Activated CD4-positive, alpha-beta memory T cell treated with anti-CD3 and anti-CD28 coated beads for 36 hours (primary cell): Measurements from ENCODE around the gene PRKAR1A. TPM values are rescaled to one million over a fixed set of nuclear protein-coding genes. Genes with fewer than 3 reads are reported as not detected.
"Not testable (repeated sequence)": the region's sequence is repeated elsewhere in the genome, so short reads cannot be mapped to it uniquely, and the experiment has no call there.

Source experiments
- CTCF ChIA-PET: fragments of 350-600 bp; sonication (Branson Sonifier 250); formaldehyde crosslinking; loops from one replicate; lab custom pipeline; 2021; ENCODE audit warnings: antibody characterized with exemption, inconsistent platforms; lab: Charles Lee
- POLR2A ChIA-PET: fragments of 350-600 bp; sonication (Branson Sonifier 250); formaldehyde crosslinking; loops from one replicate; lab custom pipeline; 2021; ENCODE audit warnings: antibody characterized with exemption; lab: Charles Lee
- DNase-seq: peaks from one replicate; pipeline ENCODE4 v3.0.0-alpha.2; 2020
- H3K27ac Mint-ChIP-seq: one replicate; pipeline ENCODE4 v1.8.0; 2021; ENCODE audit warnings: mixed read lengths
- H3K27me3 Mint-ChIP-seq: one replicate; pipeline ENCODE4 v1.8.0; 2021; ENCODE audit warnings: mixed read lengths
- H3K36me3 Mint-ChIP-seq: one replicate; pipeline ENCODE4 v1.8.0; 2021; ENCODE audit warnings: mixed read lengths
- H3K4me1 Mint-ChIP-seq: one replicate; pipeline ENCODE4 v1.8.0; 2021; ENCODE audit warnings: low read depth, mixed read lengths
- H3K4me3 Mint-ChIP-seq: one replicate; pipeline ENCODE4 v1.8.0; 2021; ENCODE audit warnings: mild to moderate bottlenecking, mixed read lengths
- H3K9me3 Mint-ChIP-seq: one replicate; pipeline ENCODE4 v1.8.0; 2021; ENCODE audit warnings: mixed read lengths
- intact Hi-C: fragments of 100-400 bp; cut with micrococcal nuclease; formaldehyde crosslinking; loops from one replicate; pipeline ENCODE4 v1.15.1; 2023
- total RNA-seq, 2 experiments: library from RNA; stranded (reverse); gene quantifications; one replicate each; pipeline ENCODE4 v1.2.3, GENCODE V29; 2021

The PRKAR1A gene
- total RNA-seq, 2 experiments from 2014 or later, result 221 to 229 TPM

- H3K27me3 Mint-ChIP-seq, H3K9me3 Mint-ChIP-seq, H3K4me1 Mint-ChIP-seq, CTCF ChIA-PET, DNase-seq, intact Hi-C loops, H3K27ac Mint-ChIP-seq, H3K4me3 Mint-ChIP-seq, H3K36me3 Mint-ChIP-seq: not testable (repeated sequence)
- POLR2A ChIA-PET, result interaction anchor here (0.7 kb wide), 1 partner anchor 110 kb away, joined by 4 read pairs; no protein-coding TSS in a partner anchor
Measured at GRCh38 chr17:68492394-68493054, 19.7 kb upstream of the PRKAR1A start.

GRCh38 chr17:68495081-68495480 lies 17.1 kb upstream of the PRKAR1A start:
- Mint-ChIP-seq H3K4me1 (peaks cover 18% of the 10 kb centered on the region), H3K9me3 (no peaks in the 10 kb centered on the region), H3K27ac (no peak overlapping the region), H3K36me3 (no peaks in the 10 kb centered on the region), H3K4me3 (no peak overlapping the region), H3K27me3 (peaks cover 5% of the 10 kb centered on the region)
- intact Hi-C loops, result no loop called here
- ChIA-PET CTCF (no interaction called here), POLR2A (interaction anchor here (0.6 kb wide), 1 partner anchor 194 kb away, joined by 3 read pairs; no protein-coding TSS in a partner anchor)
- no peak for DNase-seq

- Mint-ChIP-seq H3K36me3 (no peaks in the 10 kb centered on the region), H3K4me3 (no peak overlapping the region), H3K4me1 (peaks cover 18% of the 10 kb centered on the region), H3K27ac (peak overlapping the region; percentile 63), H3K9me3 (no peaks in the 10 kb centered on the region), H3K27me3 (peaks cover 5% of the 10 kb centered on the region)
- POLR2A ChIA-PET, result interaction anchor here (0.8 to 1.3 kb wide), 2 partner anchors 12 to 14 kb away, joined by 3 read pairs; partner anchors contain the start of gene PRKAR1A
- intact Hi-C loops, result no loop called here
- CTCF ChIA-PET, result interaction anchor here (0.7 to 1.9 kb wide), 5 partner anchors 9 to 751 kb away, joined by 3 to 5 read pairs (median 3); no protein-coding TSS in a partner anchor
- peak; percentile 23 for DNase-seq
Measured at GRCh38 chr17:68497885-68498319, 14.3 kb upstream of the PRKAR1A start.

DNA sequence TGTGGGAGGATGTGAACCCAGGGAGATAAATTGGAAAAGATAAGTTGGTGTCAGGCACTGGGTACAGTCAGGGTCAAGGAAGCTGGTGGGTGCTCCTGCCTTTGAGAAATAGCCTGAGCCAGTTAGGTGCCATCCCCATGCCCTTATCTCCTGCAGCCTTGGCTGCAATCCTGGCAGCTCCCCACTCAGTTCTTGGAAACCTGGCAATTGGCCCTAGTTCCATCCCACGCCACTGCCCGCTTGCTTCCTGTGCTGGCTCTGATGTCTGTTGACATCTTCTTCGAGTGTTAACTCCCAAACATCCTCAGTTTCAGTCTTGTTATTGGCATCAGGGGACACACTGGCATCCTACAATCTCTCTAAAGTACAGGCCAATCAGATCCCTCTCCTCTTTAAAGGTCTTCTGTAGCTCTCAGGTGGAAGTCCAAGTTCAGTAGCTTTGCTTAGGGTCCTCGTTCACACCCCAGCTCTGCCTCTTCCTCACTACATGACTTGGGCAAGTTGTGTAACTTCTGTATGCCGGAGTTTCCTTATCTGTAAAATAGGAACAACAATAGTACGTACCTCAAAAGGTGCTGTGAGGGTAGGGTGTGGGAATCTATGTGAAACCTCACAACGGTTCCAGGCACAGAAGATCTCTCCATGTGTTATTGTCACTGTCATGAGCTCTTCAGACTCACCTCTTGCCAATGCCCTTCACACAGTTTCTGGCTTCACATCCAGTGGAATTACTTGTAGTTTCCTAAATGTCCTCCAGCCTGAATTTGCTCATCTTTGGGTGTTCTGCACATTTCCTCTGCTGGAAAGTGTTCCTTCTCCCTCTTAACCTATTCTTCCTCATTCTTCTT lies 13.5 kb upstream of the PRKAR1A start:
- POLR2A ChIA-PET, result interaction anchor here (0.8 to 1.3 kb wide), 2 partner anchors 11 to 13 kb away, joined by 3 read pairs; partner anchors contain the start of gene PRKAR1A
- peak overlapping the region; percentile 2 for H3K4me3 Mint-ChIP-seq

DNA sequence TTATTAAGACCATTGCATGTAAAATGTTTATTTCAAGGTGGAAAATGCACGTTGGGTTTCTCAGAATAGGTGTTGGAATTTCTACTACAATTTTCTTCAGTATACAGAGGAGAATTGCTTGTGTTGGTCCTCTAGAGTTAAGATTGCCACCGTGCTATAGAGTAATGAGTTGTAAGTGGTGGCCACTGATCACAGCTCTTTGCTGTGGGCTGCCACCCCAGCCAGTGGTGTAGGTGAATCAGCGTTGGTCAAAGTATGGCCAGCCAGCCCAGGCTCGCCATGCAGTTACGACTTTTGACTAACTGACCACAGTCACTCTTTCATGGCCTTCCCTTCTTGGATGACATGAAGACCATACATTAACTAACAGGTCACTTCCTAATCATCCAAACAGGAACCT lies 12.6 kb upstream of the PRKAR1A start:
- H3K4me3 Mint-ChIP-seq, result no peak overlapping the region
- intact Hi-C loops, result no loop called here
- DNase-seq, result no peak
- peaks cover 18% of the 10 kb centered on the region for H3K4me1 Mint-ChIP-seq
- H3K27ac Mint-ChIP-seq, result no peak overlapping the region
- H3K36me3 Mint-ChIP-seq, result no peaks in the 10 kb centered on the region
- peaks cover 5% of the 10 kb centered on the region for H3K27me3 Mint-ChIP-seq
- H3K9me3 Mint-ChIP-seq, result no peaks in the 10 kb centered on the region
- ChIA-PET CTCF (interaction anchor here (0.6 kb wide), 1 partner anchor 10 kb away, joined by 3 read pairs; no protein-coding TSS in a partner anchor), POLR2A (no interaction called here)

More for the DNA sequence above, 13.5 kb upstream of the PRKAR1A start:
- peak overlapping the region; percentile 63 for H3K27ac Mint-ChIP-seq
- no peaks in the 10 kb centered on the region for H3K36me3 Mint-ChIP-seq
- CTCF ChIA-PET, result interaction anchor here (1.0 to 1.9 kb wide), 2 partner anchors 34 to 35 kb away, joined by 3 to 5 read pairs; no protein-coding TSS in a partner anchor
- DNase-seq, result peak; percentile 24
- intact Hi-C loops, result no loop called here
- peaks cover 5% of the 10 kb centered on the region for H3K27me3 Mint-ChIP-seq
- H3K9me3 Mint-ChIP-seq, result no peaks in the 10 kb centered on the region
- peaks cover 18% of the 10 kb centered on the region for H3K4me1 Mint-ChIP-seq

DNA sequence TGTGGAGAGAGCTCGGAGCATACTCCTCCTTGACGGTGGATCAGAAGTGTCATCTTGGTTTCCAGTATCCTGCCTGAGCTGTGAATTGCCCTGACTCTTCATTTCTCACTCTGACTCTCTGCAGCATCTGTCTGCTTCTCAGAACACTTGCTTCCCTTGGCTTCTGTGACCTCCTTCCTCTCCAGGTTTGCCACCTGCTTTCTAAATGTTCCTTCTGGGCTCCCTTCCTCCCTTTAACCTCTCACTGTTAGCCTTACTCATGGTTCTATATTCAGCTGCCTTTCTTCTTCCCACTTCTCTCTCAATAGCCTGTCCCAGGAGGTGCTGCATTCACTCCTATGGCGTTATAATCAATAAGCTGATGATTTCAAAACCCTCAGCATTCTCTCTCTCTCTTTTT lies 11.2 kb upstream of the PRKAR1A start:
- intact Hi-C loops, result no loop called here
- ChIA-PET CTCF (no interaction called here), POLR2A (interaction anchor here (1.5 kb wide), 1 partner anchor 11 kb away, joined by 4 read pairs; the partner anchor contains the start of gene PRKAR1A)
- no peaks in the 10 kb centered on the region for H3K36me3 Mint-ChIP-seq
- peaks cover 18% of the 10 kb centered on the region for H3K4me1 Mint-ChIP-seq
- H3K27me3 Mint-ChIP-seq, result peaks cover 5% of the 10 kb centered on the region
- no peak overlapping the region for H3K27ac Mint-ChIP-seq
- no peak for DNase-seq
- no peak overlapping the region for H3K4me3 Mint-ChIP-seq
- no peaks in the 10 kb centered on the region for H3K9me3 Mint-ChIP-seq

GRCh38 chr17:68505951-68506350 lies 6.3 kb upstream of the PRKAR1A start:
- H3K4me1 Mint-ChIP-seq, result peaks cover 11% of the 10 kb centered on the region
- ChIA-PET CTCF (no interaction called here), POLR2A (no interaction called here)
- H3K4me3 Mint-ChIP-seq, result no peak overlapping the region
- H3K36me3 Mint-ChIP-seq, result no peaks in the 10 kb centered on the region
- H3K27ac Mint-ChIP-seq, result no peak overlapping the region
- H3K27me3 Mint-ChIP-seq, result no peaks in the 10 kb centered on the region
- intact Hi-C loops, result no loop called here
- H3K9me3 Mint-ChIP-seq, result no peaks in the 10 kb centered on the region
- no peak for DNase-seq

DNA sequence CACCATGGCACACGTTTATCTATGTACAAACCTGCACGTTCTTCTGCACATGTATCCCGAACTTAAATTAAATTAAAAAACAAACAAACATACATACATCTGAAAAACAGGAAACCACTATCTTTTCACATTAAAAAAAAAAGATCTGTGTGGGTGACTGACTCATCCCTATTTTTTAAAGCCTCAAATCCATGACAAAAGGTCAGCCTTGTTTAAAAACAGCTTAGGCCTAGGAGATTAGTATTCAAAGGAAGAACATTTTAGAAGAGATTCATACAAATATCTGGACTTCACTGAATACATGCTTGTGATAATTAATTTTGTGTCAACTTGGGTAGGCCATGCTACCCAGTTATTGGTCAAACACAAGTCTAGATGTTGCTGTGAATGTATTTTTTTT lies 4.7 kb upstream of the PRKAR1A start:
- Mint-ChIP-seq H3K9me3 (no peaks in the 10 kb centered on the region), H3K4me1 (peaks cover 20% of the 10 kb centered on the region), H3K27me3 (no peaks in the 10 kb centered on the region), H3K36me3 (no peaks in the 10 kb centered on the region), H3K4me3 (no peak overlapping the region), H3K27ac (no peak overlapping the region)
- CTCF ChIA-PET, result interaction anchor here (0.6 to 1.6 kb wide), 2 partner anchors 41 to 195 kb away, joined by 3 read pairs; no protein-coding TSS in a partner anchor
- POLR2A ChIA-PET, result interaction anchor here (0.6 kb wide), 1 partner anchor 147 kb away, joined by 3 read pairs; no protein-coding TSS in a partner anchor
- no peak for DNase-seq
- intact Hi-C loops, result no loop called here

DNA sequence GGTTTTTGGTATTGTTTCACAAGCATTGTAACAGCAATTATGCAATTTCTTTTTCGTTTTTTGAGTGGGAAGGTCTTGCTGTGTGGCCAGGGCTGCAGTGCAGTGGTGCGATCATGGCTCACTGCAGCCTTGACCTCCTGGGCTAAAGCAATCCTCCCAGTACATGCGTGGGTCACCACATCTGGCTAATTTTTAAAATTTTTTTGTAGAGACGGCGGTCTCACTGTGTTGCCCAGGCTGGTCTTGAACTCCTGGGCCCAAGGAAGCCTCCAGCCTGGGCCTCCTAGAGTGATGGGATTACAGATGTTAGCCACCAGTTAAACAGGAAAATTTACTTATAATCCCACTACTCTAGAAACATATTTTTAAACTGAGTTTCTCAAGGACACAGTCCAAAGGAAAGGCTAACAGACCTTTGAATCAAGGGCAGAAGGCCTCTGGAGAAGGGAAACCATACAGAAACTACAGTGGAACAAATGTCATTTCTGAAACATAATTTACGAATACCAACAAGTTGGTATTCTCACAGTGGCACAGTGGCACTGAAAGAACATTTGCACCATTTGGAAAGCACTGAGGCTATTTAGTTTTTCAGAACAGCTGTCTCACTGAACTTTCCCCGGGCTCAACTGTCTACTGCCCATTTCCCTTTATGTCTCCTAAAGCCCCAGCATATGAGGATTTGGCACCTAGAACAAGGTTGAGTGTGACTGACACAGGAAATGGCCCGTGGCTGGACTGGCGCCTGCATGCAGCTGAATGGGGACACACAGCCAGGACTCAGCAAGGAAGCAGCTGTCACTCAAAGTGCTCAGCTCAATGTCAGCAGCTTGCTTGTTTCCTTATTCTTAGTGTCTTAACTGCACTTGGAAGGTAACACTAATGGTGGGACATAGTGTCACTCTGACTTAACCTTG lies 2.8 kb upstream of the PRKAR1A start:
- H3K4me3 Mint-ChIP-seq, result no peak overlapping the region
- no peak for DNase-seq
- intact Hi-C loops, result loop anchor here (5.0 kb wide), 2 partner anchors 262 to 818 kb away; partner anchors contain the start of genes ABCA5 and AMZ2
- H3K36me3 Mint-ChIP-seq, result peaks cover 9% of the 10 kb centered on the region
- ChIA-PET POLR2A (interaction anchor here (0.7 to 0.8 kb wide), 2 partner anchors 11 to 852 kb away, joined by 3 to 5 read pairs; no protein-coding TSS in a partner anchor), CTCF (interaction anchor here (0.6 to 1.1 kb wide), 3 partner anchors 10 to 73 kb away, joined by 3 read pairs; no protein-coding TSS in a partner anchor)
- no peak overlapping the region for H3K27ac Mint-ChIP-seq
- H3K9me3 Mint-ChIP-seq, result no peaks in the 10 kb centered on the region
- H3K4me1 Mint-ChIP-seq, result peaks cover 31% of the 10 kb centered on the region
- H3K27me3 Mint-ChIP-seq, result no peaks in the 10 kb centered on the region

- peak overlapping the region; percentile 47 for H3K27ac Mint-ChIP-seq
- intact Hi-C loops, result loop anchor here (5.0 kb wide), 2 partner anchors 264 to 816 kb away; partner anchors contain the start of genes ABCA5 and AMZ2
- peaks cover 47% of the 10 kb centered on the region for H3K4me1 Mint-ChIP-seq
- no peaks in the 10 kb centered on the region for H3K9me3 Mint-ChIP-seq
- peaks cover 21% of the 10 kb centered on the region for H3K36me3 Mint-ChIP-seq
- ChIA-PET CTCF (interaction anchor here (0.9 to 1.4 kb wide), 2 partner anchors 14 to 269 kb away, joined by 3 to 4 read pairs; no protein-coding TSS in a partner anchor), POLR2A (interaction anchor here (0.6 to 1.6 kb wide), 4 partner anchors 10 to 220 kb away, joined by 3 to 4 read pairs (median 3); partner anchors contain the start of gene SLC16A6)
- peak overlapping the region; percentile 70 for H3K4me3 Mint-ChIP-seq
- DNase-seq, result no peak
- H3K27me3 Mint-ChIP-seq, result no peaks in the 10 kb centered on the region
Measured at GRCh38 chr17:68511254-68511670, 968 bp upstream of the PRKAR1A start.
